ENCODE results near the gene CCNL2. TPM values are rescaled to one million over a fixed set of nuclear protein-coding genes. Genes with fewer than 3 reads are reported as not detected.

Gene CCNL2
- total and polyA plus RNA-seq, 2 of the 13 experiments (the other 11 are each of a cell fraction or from before 2014, with no cell fraction given) = 105 to 340 TPM

- TF ChIP-seq, protein P1, sequence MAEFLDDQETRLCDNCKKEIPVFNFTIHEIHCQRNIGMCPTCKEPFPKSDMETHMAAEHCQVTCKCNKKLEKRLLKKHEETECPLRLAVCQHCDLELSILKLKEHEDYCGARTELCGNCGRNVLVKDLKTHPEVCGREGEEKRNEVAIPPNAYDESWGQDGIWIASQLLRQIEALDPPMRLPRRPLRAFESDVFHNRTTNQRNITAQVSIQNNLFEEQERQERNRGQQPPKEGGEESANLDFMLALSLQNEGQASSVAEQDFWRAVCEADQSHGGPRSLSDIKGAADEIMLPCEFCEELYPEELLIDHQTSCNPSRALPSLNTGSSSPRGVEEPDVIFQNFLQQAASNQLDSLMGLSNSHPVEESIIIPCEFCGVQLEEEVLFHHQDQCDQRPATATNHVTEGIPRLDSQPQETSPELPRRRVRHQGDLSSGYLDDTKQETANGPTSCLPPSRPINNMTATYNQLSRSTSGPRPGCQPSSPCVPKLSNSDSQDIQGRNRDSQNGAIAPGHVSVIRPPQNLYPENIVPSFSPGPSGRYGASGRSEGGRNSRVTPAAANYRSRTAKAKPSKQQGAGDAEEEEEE (CRISPR knock-in tag; IDR thresholded peaks at IDR 0.05; ENCODE audit: borderline replicate concordance) = no peak
- TF ChIP-seq, protein P2, sequence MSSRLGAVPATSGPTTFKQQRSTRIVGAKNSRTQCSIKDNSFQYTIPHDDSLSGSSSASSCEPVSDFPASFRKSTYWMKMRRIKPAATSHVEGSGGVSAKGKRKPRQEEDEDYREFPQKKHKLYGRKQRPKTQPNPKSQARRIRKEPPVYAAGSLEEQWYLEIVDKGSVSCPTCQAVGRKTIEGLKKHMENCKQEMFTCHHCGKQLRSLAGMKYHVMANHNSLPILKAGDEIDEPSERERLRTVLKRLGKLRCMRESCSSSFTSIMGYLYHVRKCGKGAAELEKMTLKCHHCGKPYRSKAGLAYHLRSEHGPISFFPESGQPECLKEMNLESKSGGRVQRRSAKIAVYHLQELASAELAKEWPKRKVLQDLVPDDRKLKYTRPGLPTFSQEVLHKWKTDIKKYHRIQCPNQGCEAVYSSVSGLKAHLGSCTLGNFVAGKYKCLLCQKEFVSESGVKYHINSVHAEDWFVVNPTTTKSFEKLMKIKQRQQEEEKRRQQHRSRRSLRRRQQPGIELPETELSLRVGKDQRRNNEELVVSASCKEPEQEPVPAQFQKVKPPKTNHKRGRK (CRISPR knock-in tag; IDR thresholded peaks at IDR 0.05) = no peak
- TF ChIP-seq EHMT2 (IDR thresholded peaks at IDR 0.05; ENCODE audit: borderline replicate concordance, low read depth, low read length) (no peak), KAT2B (IDR thresholded peaks at IDR 0.05; ENCODE audit: borderline replicate concordance, low read depth, low read length) (no peak), GTF2F1 (IDR thresholded peaks at IDR 0.05; ENCODE audit: low read length) (no peak), ZNF562 (CRISPR knock-in tag; IDR thresholded peaks at IDR 0.05; ENCODE audit: borderline replicate concordance) (no peak), MTA3 (CRISPR knock-in tag; IDR thresholded peaks at IDR 0.05) (no peak), TRIM22 (IDR thresholded peaks at IDR 0.05) (no peak), PRMT3 (CRISPR knock-in tag; IDR thresholded peaks at IDR 0.05; ENCODE audit: borderline replicate concordance, low read depth) (no peak), ZNF446 (CRISPR knock-in tag; IDR thresholded peaks at IDR 0.05) (peak; percentile 42; the same call in 1 of the 2 replicates), ZBTB34 (CRISPR knock-in tag; IDR thresholded peaks at IDR 0.05) (no peak), ZKSCAN1 (IDR thresholded peaks at IDR 0.05; ENCODE audit: low read length) (no peak), ZNF143 (CRISPR knock-in tag; IDR thresholded peaks at IDR 0.05) (peak; percentile 15; the same call in 1 of the 2 replicates), ZBTB20 (CRISPR knock-in tag; IDR thresholded peaks at IDR 0.05; ENCODE audit: borderline replicate concordance, low read depth) (no peak), MAZ (IDR thresholded peaks at IDR 0.05; ENCODE audit: borderline replicate concordance, low read depth, low read length) (no peak), MAZ (CRISPR knock-in tag; IDR thresholded peaks at IDR 0.05; ENCODE audit: low read depth) (peak; percentile 74), ZNF121 (CRISPR knock-in tag; IDR thresholded peaks at IDR 0.05) (no peak), NFIB (CRISPR knock-in tag; IDR thresholded peaks at IDR 0.05; ENCODE audit: borderline replicate concordance) (no peak)
- TF ChIP-seq, protein P3, sequence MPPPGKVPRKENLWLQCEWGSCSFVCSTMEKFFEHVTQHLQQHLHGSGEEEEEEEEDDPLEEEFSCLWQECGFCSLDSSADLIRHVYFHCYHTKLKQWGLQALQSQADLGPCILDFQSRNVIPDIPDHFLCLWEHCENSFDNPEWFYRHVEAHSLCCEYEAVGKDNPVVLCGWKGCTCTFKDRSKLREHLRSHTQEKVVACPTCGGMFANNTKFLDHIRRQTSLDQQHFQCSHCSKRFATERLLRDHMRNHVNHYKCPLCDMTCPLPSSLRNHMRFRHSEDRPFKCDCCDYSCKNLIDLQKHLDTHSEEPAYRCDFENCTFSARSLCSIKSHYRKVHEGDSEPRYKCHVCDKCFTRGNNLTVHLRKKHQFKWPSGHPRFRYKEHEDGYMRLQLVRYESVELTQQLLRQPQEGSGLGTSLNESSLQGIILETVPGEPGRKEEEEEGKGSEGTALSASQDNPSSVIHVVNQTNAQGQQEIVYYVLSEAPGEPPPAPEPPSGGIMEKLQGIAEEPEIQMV (CRISPR knock-in tag; IDR thresholded peaks at IDR 0.05; ENCODE audit: low read depth) = 0 out of 2 replicates have a peak, but pooled peaks have one; percentile 65
- TF ChIP-seq, protein P4, sequence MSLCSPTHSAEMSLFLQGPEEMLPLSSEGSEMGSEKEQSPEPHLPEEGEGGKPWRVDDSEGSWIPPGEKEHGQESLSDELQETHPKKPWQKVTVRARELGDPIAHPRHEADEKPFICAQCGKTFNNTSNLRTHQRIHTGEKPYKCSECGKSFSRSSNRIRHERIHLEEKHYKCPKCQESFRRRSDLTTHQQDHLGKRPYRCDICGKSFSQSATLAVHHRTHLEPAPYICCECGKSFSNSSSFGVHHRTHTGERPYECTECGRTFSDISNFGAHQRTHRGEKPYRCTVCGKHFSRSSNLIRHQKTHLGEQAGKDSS (CRISPR knock-in tag; IDR thresholded peaks at IDR 0.05; ENCODE audit: borderline replicate concordance, low read depth) = no peak
Measured at GRCh38 chr1:1359664-1360468, 39.3 kb downstream of the CCNL2 start (continued).
